DMS153 treated with DMSO at 0.1 percent for 48 hours (cell line): ENCODE data around the gene ZBTB49.

Experiments
- DNase-seq: peaks from one replicate; lab custom pipeline; 2025; ENCODE audit not compliant: unreplicated experiment; lab: John Stamatoyannopoulos, UW

ZBTB49 gene

GRCh38 chr4:4281787-4282186, 8.3 kb upstream of the ZBTB49 start:
- no peak for DNase-seq

GRCh38 chr4:4284827-4285618, 5.0 kb upstream of the ZBTB49 start:
- DNase-seq = no peak

GRCh38 chr4:4288098-4288497, 2.0 kb upstream of the ZBTB49 start:
- no peak for DNase-seq

- no peak for DNase-seq
These were observed 996 bp upstream of the ZBTB49 start for GRCh38 chr4:4289055-4289454.

DNA sequence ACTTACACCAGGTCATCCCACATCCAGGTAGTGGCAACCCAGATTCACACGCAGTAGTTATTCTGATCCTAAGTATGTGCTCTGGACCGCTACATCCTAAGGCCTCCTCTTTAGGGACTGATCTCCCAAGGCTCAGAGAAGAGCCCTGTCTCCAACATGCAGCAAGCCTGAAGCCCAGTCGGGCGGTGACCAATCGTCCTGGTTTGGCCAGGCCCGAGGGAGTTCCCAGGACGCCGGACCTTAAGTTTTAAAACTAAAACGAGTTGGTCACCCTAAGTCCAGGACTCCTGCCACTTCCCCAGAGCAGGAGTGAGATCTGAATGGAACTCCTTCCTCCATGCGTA, 482 bp upstream of the ZBTB49 start:
- no peak for DNase-seq

DNA sequence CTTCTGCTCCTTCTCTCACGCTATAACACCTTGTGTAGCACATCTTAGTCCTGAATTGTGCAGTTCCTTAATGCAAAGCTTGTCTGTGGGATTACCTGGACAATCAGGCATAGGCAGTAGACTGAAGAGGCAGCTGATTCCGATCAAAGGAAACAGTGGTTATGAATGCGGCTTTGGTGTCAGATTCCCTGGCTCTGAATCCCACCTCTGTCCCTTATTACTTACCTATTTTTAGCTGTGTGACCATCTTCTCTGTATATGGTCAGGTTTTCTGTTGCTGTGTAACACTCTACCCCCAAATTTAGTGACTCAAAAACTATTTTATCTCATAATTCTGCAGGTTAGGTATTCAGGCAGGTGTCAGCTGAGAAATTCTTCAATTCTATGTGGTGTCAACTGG, 3.2 kb downstream of the ZBTB49 start:
- DNase-seq = no peak

DNA sequence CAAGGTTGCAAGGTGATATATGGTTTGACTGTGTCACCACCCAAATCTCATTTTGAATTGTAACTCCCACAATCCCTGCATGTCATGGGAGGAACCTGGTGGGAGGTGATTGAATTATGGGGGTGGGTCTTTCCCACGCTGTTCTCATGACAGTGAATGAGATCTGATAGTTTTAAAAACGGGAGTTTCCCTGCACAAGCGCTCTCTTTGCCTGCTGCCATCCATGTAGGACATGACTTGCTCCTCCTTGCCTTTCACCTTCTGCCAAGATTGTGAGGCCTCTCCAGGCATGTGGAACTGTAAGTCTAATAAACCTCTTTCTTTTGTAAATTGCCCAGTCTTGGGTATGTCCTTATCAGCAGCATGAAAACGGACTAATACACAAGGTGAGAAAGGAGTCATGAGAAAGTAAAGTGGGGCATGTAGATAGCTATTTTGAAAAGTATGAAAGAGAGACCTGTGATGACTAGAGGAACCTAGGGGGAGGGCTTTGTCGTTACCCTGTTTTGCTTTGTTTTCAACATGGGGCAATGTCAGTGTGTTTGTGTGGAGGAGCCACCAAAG, 6.3 kb downstream of the ZBTB49 start:
- DNase-seq = no peak

- no peak for DNase-seq
These were observed 9.0 kb downstream of the ZBTB49 start for GRCh38 chr4:4299006-4299405.

DNA sequence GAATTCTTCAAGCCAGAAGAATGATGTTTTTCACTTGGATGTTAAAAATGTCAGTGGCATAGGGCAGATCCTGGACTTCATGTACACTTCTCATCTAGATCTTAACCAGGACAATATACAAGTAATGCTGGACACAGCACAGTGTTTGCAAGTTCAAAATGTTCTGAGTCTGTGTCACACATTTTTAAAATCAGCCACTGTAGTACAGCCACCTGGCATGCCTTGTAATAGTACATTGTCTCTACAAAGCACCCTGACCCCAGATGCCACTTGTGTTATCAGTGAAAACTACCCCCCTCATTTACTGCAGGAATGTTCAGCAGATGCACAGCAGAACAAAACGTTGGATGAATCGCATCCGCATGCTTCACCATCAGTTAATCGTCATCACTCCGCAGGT, 11.9 kb downstream of the ZBTB49 start:
- DNase-seq = no peak

GRCh38 chr4:4302416-4302815, 12.4 kb downstream of the ZBTB49 start:
- DNase-seq = no peak

- no peak for DNase-seq
These were observed 16.9 kb downstream of the ZBTB49 start for GRCh38 chr4:4306920-4307319.

GRCh38 chr4:4308800-4309441, 18.9 kb downstream of the ZBTB49 start:
- DNase-seq = no peak

GRCh38 chr4:4311193-4311592, 21.1 kb downstream of the ZBTB49 start:
- no peak for DNase-seq

GRCh38 chr4:4315461-4316149, 25.6 kb downstream of the ZBTB49 start:
- no peak for DNase-seq

- no peak for DNase-seq
These were observed 26.1 kb downstream of the ZBTB49 start for GRCh38 chr4:4316150-4316495.

- DNase-seq = no peak
These were observed 27.6 kb downstream of the ZBTB49 start for GRCh38 chr4:4317496-4318232.

DNA sequence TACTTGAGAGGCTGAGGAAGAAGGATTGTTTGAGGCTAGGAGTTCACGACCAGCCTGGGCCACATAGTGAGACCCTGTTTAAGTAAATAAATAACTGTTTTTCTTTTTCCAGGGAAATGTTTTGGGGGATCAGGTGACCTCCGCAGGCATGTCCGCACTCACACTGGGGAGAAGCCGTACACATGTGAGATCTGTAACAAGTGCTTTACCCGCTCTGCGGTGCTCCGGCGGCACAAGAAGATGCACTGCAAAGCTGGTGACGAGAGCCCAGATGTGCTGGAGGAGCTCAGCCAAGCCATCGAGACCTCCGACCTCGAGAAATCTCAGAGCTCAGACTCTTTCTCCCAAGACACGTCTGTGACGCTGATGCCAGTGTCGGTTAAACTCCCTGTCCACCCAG, 30.5 kb downstream of the ZBTB49 start:
- DNase-seq = no peak

DNA sequence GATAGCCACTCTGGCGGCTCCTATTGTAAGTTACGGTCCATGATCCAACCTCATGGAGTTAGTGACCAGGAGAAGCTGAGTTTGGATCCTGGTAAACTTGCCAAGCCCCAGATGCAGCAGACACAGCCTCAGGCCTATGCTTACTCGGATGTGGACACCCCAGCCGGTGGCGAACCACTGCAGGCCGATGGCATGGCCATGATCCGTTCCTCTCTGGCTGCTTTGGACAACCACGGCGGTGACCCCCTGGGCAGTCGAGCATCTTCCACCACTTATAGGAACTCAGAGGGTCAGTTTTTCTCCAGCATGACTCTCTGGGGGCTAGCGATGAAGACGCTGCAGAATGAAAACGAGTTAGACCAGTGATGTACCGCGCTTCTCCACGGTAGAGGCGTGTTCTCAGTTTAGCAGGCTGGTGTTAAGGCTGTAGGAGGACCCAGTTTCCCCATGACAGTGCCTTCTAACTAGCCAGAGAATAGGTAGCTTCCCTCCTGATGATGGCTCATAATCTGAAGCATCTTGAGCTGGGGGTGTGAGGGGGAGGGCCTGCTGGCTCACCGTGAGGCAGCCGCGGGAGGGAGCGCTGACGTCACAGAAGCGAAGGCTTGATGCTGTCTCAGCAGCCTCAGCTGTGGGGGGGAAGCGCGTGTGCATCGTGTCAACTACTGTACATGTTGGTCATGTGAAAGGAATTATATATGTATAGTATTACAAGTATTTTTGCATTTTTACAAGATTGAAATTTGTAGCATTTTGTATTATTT, 31.1 kb downstream of the ZBTB49 start:
- DNase-seq = no peak

- no peak for DNase-seq
These were observed 32.1 kb downstream of the ZBTB49 start for GRCh38 chr4:4321951-4322688.
